Muscle layer of colon (tissue), 2 donors: Measurements from ENCODE around the gene MAGI1.

ENCODE experiments used
- H3K27ac ChIP-seq: one replicate; pipeline ENCODE4 v1.7.0; 2013; ENCODE audit warnings: low read depth, mild to moderate bottlenecking, low read length, moderate library complexity
- H3K27me3 ChIP-seq, 2 donors: one replicate each; pipeline ENCODE4 v1.7.0; 2013; ENCODE audit warnings: low read length in 2 of 2, mild to moderate bottlenecking in 2 of 2; ENCODE audit not compliant: insufficient read depth in 2 of 2, control insufficient read depth in 1 of 2
- H3K36me3 ChIP-seq: one replicate; pipeline ENCODE4 v1.7.0; 2013; ENCODE audit warnings: mild to moderate bottlenecking, low read length; ENCODE audit not compliant: insufficient read depth
- H3K4me1 ChIP-seq: one replicate; pipeline ENCODE4 v1.7.0; 2013; ENCODE audit warnings: mild to moderate bottlenecking, low read length; ENCODE audit not compliant: insufficient read depth
- H3K4me3 ChIP-seq, 2 donors: one replicate each; pipeline ENCODE4 v1.7.0; 2013; ENCODE audit warnings: low read length in 2 of 2, low read depth in 1 of 2, mild to moderate bottlenecking in 1 of 2, moderate library complexity in 1 of 2
- H3K9ac ChIP-seq: one replicate; pipeline ENCODE4 v1.7.0; 2013; ENCODE audit warnings: low read length
- H3K9me3 ChIP-seq: one replicate; pipeline ENCODE4 v1.7.0; 2013; ENCODE audit warnings: mild to moderate bottlenecking, low read length
- donor health status: abdominal sarcoma.
- donor health status: Adenocarcinoma of cecum.

Gene MAGI1

DNA sequence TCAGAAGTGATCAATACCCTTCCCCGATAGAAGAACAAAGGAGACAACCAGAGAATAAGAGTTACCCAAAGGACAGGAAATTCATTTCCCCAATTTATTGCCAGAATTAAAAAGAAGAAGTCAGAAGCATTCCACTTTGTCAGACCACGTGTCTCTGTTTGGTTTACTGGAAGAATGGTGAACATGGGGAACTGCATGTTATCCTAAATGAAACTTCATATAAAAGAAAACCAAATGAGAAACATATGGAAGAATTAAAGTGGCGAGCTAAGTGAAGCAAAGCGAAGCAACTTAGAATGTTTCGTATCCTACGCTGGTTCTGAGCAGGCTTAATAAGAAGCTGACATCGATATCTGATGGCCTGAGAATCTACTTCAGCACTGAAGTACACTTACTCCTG, 190.7 kb downstream of the MAGI1 start:
- Histone ChIP-seq H3K27ac (no peak overlapping the region), H3K4me3 (no peak overlapping the region), H3K36me3 (no peaks in the 10 kb centered on the region), H3K9ac (no peak overlapping the region), H3K27me3 (no peaks in the 10 kb centered on the region), H3K4me1 (no peaks in the 10 kb centered on the region), H3K9me3 (no peaks in the 10 kb centered on the region)

GRCh38 chr3:65846936-65847335, 191.8 kb downstream of the MAGI1 start:
- Histone ChIP-seq H3K27me3 (no peaks in the 10 kb centered on the region), H3K27ac (no peak overlapping the region), H3K4me3 (no peak overlapping the region), H3K4me1 (no peaks in the 10 kb centered on the region), H3K9ac (no peak overlapping the region), H3K9me3 (no peaks in the 10 kb centered on the region), H3K36me3 (no peaks in the 10 kb centered on the region)

GRCh38 chr3:65844370-65844769, 194.3 kb downstream of the MAGI1 start:
- Histone ChIP-seq H3K36me3 (no peaks in the 10 kb centered on the region), H3K9ac (no peak overlapping the region), H3K27me3 (no peaks in the 10 kb centered on the region), H3K4me3 (no peak overlapping the region), H3K27ac (no peak overlapping the region), H3K9me3 (no peaks in the 10 kb centered on the region), H3K4me1 (no peaks in the 10 kb centered on the region)

DNA sequence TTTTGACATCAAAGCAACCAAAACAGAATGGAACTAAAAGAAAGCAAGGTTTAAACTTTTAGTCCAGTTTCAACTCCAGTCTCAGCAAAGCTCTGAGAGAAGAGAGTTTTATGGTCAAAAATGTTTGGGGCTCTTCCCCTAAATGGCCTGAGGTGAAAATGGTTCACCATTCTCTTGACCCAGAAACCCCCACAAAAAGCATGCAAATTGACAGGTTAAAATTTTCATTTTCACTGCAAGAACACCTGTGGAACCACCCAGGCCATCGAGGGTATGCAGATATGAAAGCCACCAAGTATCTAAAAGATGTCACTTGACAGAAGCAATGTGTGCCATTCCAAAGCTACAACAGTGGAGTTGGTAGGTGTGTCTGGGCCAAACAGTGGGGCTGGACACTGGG, 195.0 kb downstream of the MAGI1 start:
- no peaks in the 10 kb centered on the region for H3K36me3 ChIP-seq
- H3K9me3 ChIP-seq, result no peaks in the 10 kb centered on the region
- no peaks in the 10 kb centered on the region for H3K4me1 ChIP-seq
- H3K9ac ChIP-seq, result no peak overlapping the region
- no peaks in the 10 kb centered on the region for H3K27me3 ChIP-seq
- H3K4me3 ChIP-seq, result no peak overlapping the region
- H3K27ac ChIP-seq, result no peak overlapping the region

DNA sequence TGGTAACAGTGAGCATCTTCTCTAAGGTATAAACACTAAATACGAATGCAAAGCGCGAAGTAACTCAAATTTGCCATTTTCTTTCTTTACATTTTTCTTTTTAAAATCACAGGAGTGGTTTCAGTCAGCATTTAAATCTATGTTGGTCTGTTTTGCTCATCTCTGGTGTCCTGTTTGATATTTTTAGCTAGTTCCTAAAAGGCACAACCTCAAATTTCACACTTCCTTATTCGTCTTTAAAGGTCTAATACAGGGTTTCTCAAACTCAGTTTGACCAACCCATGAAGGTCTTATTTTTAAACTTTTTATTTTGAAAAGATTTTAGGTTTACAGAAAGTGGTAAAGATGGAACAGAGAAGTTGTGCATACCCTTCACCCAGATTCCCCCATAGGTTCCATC, 201.1 kb downstream of the MAGI1 start:
- H3K27me3 ChIP-seq, result no peaks in the 10 kb centered on the region
- H3K4me3 ChIP-seq, result no peak overlapping the region
- H3K9me3 ChIP-seq, result no peaks in the 10 kb centered on the region
- H3K27ac ChIP-seq, result no peak overlapping the region
- H3K9ac ChIP-seq, result no peak overlapping the region
- no peaks in the 10 kb centered on the region for H3K4me1 ChIP-seq
- H3K36me3 ChIP-seq, result no peaks in the 10 kb centered on the region

- Histone ChIP-seq H3K9me3 (no peaks in the 10 kb centered on the region), H3K4me1 (peaks cover 7% of the 10 kb centered on the region), H3K4me3 (no peak overlapping the region), H3K9ac (no peak overlapping the region), H3K27ac (no peak overlapping the region), H3K27me3 (no peaks in the 10 kb centered on the region), H3K36me3 (no peaks in the 10 kb centered on the region)
Measured at GRCh38 chr3:65836047-65836446, 202.7 kb downstream of the MAGI1 start.

- Histone ChIP-seq H3K4me3 (no peak overlapping the region), H3K36me3 (no peaks in the 10 kb centered on the region), H3K27ac (no peak overlapping the region), H3K27me3 (no peaks in the 10 kb centered on the region), H3K9me3 (no peaks in the 10 kb centered on the region), H3K9ac (no peak overlapping the region), H3K4me1 (peaks cover 7% of the 10 kb centered on the region)
Measured at GRCh38 chr3:65833761-65834505, 204.8 kb downstream of the MAGI1 start.

GRCh38 chr3:65831733-65832425, 206.8 kb downstream of the MAGI1 start:
- no peak overlapping the region for H3K27ac ChIP-seq
- peaks cover 7% of the 10 kb centered on the region for H3K4me1 ChIP-seq
- H3K9me3 ChIP-seq, result no peaks in the 10 kb centered on the region
- no peak overlapping the region for H3K4me3 ChIP-seq
- no peaks in the 10 kb centered on the region for H3K27me3 ChIP-seq
- no peak overlapping the region for H3K9ac ChIP-seq
- no peaks in the 10 kb centered on the region for H3K36me3 ChIP-seq

DNA sequence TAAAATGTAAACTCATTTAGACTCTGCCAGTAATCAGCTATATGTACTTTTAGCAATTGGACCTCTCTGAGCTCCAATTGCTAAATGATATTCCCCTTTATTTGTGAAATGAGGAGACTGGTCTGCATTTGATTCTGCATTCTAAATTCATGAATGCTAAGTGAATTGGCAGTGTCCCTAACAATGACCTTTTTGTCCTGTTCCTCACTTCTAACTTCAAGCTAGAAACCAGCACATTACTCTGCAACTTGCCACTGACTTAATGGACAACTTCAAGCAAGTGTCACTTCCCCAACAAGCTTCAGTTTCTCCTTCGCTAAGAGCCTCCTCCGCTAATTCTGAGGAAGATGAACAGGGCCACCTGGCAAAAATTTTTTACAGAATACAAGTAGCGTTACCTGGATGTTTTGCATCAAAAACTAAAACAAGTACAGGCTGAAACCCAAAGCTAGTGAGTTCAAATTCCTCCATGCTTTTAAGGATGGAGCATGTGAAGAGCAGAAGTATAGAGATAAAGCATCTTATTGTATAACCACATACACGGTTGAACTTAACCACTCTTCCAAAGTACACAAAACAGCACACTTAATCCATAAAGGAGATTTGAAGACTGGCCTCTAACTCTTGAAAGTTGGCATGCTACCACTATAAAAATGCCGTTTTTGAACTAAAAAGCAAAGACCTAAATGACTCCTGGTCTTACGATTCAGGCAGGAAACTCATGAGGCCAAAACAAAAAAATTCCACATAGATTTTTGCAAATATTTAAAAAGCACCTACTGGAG, 207.6 kb downstream of the MAGI1 start:
- Histone ChIP-seq H3K9ac (no peak overlapping the region), H3K9me3 (no peaks in the 10 kb centered on the region), H3K27me3 (no peaks in the 10 kb centered on the region), H3K36me3 (no peaks in the 10 kb centered on the region), H3K4me1 (peaks cover 7% of the 10 kb centered on the region), H3K27ac (no peak overlapping the region), H3K4me3 (no peak overlapping the region)

- Histone ChIP-seq H3K4me1 (peaks cover 7% of the 10 kb centered on the region), H3K27ac (no peak overlapping the region), H3K4me3 (no peak overlapping the region), H3K36me3 (no peaks in the 10 kb centered on the region), H3K9ac (no peak overlapping the region), H3K9me3 (no peaks in the 10 kb centered on the region), H3K27me3 (no peaks in the 10 kb centered on the region)
Measured at GRCh38 chr3:65829228-65829627, 209.5 kb downstream of the MAGI1 start.

- Histone ChIP-seq H3K27ac (no peak overlapping the region), H3K36me3 (no peaks in the 10 kb centered on the region), H3K4me3 (no peak overlapping the region), H3K4me1 (peaks cover 7% of the 10 kb centered on the region), H3K9me3 (no peaks in the 10 kb centered on the region), H3K9ac (no peak overlapping the region), H3K27me3 (no peaks in the 10 kb centered on the region)
Measured at GRCh38 chr3:65828706-65829105, 210.0 kb downstream of the MAGI1 start.
